HG03159 (cell line): ENCODE measurements around the gene KLF13.

Source experiments
- ATAC-seq: cut with Tn5 transposase; IDR thresholded peaks from one replicate; pipeline ENCODE4 v1.9.1; 2021; ENCODE audit warnings: mild to moderate bottlenecking, moderate library complexity; ENCODE audit not compliant: unreplicated experiment

The KLF13 gene

DNA sequence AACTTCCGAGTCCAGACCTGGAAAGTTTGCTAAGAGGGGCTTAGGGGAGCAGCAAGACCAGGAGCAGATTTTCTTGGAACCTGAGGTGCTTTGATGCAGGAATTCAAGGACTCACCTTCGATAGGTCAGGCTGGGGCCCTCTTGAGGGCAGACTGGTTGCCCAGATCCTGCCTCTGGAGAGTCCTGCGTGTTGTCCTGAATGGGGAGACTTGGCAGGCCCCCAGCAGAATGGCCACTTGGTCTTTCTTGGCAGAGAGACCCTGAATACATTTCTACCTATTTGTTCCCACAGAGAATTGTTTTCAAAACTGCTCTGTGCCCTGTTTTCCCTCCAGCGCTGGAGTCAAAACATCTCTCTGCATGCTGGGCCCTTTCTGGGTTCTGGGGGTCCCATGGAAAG, 4.2 kb downstream of the KLF13 start:
- no peak for ATAC-seq

- ATAC-seq: no peak
Observed at GRCh38 chr15:31331389-31331788, 4.8 kb downstream of the KLF13 start.

GRCh38 chr15:31332020-31332680, 5.5 kb downstream of the KLF13 start:
- ATAC-seq: no peak

DNA sequence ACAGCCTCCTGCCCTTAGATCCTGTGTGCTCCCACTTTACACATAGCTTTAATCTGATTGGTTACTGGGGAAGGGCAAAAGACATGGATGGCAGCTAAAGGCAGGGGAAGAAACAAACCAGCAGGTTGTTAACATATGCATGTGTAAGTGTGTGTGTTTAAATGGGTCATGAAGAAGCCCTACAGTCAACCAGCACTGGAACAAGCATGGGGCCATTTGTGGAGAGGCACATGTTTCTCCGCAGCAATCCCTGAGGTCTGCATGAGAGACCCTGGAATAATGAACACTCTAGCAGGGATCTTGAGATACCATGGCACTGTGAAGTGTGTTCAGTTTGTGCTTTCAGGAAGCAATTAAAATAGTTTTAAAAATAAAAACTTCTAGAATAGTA, 6.0 kb downstream of the KLF13 start:
- ATAC-seq: no peak

DNA sequence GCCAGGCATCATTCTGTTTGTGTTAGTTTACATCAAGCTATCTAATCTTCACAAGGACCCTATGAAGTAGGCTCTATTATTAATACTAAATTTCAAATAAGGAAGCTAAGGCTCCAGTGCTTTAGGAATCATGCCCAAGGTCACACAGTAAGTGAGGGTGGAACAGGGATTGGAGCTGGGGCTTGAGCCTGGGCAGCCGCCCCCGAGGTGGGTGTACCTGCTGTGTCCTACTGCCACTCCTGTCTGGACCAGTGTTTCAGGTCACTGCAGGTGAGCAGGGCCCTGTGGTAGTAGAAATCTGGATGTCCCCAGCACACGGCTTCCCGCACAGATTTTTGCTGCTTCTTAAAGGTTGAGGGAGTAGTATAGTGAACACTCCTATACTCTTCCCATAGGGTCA, 6.5 kb downstream of the KLF13 start:
- ATAC-seq: no peak

DNA sequence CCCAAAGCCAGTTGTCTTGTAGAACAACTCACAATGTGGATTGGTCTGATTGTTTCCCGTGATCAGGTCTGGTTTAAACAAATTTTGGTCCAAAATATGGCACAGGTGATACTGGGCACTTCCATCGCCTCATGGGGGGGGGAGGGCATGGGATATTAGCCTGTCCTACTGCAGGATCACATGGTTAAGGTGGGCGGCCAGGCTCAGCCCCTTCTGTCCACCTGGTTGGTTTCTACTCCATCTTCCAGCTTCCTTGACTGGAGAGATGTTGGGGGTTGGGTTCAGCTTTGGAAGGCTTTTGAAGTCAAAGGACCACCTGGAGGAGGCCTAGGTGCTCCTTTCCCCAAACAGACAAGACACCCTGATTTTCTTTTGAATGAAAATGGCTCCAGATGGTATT, 7.2 kb downstream of the KLF13 start:
- no peak for ATAC-seq

- no peak for ATAC-seq
Observed at GRCh38 chr15:31335989-31336592, 9.5 kb downstream of the KLF13 start.

DNA sequence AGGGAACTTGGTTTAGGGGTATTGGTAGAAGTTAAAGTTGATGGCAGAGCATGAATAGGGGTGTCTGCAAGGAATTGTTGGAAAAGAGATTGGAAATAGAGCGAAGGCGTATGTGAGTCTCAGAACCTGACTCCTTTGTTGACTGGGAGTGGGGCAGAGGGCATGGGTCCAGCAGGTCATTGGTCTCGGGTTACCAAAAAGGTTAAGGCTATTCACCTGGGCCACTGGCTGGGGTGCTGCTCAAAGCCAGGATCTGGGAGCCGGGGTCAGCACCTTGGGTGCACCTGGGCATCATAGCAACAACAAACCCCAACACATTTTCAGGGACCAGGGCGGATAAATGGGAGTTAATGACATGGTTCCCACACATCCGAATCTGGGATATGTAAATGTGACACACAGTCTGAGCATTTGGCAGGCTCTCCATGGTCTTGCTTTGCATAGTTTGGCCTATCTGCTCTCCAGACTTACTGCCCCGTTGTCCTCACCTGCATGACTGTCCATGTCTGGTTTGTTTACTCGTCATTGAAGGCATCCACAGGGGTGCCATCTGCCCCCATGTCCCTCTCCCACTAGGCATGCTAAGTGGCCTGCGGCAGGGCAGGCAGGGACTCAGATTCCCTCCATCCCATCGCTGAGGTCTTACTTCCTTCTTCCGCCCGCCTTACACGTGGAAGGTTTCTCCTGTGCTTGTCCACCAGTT, 10.1 kb downstream of the KLF13 start:
- no peak for ATAC-seq

DNA sequence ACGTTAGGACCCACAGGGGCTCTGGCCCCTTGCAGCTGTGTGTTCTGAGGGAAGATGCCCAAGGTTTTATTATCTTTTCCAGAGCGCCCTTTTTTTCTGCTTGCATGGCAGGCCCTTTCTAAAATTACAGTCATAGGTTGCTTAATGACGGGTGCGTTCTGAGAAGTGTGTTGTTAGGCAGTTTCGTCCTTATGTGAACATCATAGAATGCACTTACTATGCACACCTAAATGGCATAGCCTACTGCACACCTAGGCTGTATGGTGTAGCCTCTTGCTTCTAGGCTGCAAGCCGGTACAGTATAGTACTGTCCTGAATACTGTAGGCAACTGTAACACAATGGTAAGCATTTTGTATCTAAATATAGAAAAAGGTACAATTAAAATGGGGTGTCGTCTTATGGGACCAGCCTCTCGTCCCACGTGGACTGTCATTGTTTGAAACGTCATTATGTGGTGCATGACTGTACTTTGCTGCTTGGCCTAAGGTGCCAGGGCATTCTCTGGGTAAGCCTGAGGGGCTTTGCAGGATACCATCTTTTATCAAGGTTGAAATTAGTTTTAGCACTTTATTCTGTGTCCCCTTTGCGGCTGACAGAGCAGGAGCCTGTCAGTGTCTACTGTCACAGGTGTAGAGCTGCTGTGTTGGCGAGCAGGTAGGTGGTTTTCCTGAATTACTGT, 10.9 kb downstream of the KLF13 start:
- ATAC-seq: no peak

DNA sequence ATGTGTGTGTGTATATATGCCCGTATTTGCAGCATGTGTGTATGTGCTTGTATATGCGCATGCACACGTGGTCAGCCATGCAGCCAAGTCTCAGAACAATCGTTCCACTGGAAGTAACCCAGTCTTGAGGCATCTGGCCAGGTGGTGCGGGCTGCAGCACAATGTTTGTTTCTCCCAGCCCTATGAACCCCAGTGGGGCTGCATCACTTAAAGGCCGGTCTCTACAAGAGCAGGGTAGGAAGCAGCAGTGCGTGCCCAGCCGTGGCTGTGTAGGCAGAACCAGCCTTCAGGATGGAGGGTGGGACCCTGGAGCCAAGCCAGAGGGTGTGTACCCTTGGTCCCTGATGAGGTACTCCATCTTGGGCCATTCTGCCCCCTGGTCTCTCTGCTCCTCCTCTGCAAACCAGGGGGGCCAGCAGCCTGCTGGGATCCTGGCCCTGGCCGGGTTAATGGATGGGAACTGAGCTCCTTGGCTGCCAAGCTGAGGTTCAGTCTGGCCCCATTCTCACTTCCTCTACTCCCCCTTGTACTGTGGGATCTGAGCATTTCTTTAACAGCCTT, 11.8 kb downstream of the KLF13 start:
- ATAC-seq: peak; percentile 45

GRCh38 chr15:31338879-31339557, 12.4 kb downstream of the KLF13 start:
- ATAC-seq: peak; percentile 51

DNA sequence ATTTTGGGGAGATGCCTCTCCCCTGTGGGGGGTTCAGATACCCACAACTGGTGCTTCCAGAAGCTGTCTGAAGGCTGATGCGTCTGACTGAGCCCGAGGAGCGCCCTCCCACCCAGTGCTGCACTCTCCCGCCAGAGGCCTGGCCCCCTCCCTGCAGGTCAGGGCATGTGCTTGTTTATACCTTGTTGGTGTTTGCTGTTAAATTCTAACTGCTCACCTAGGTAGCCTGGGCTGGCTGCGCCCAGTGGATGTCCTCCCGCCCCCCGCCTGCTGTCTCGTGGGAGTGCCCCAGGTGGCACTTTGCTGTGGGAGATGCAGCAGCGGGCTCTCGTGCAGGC, 12.9 kb downstream of the KLF13 start:
- ATAC-seq: no peak

DNA sequence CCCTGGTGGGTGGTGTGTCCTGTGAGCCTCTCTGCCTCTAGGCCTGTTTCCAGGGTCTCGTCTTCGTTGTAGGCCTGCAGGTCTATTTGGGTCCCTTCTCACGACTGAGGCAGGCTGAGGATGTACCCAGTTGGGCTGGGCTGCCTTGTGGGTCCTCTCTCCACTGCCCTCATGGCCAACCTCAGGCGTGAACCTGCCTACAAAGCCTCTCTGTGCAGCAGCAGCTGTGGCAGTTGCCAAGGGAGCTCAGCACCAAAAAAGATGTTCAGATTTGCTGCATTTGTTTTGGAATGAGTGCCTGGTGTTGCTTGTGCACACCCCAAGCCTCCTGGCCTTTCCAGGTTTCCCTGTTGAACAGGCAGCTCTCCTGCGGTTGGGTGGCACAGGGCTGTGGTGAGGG, 13.4 kb downstream of the KLF13 start:
- no peak for ATAC-seq

DNA sequence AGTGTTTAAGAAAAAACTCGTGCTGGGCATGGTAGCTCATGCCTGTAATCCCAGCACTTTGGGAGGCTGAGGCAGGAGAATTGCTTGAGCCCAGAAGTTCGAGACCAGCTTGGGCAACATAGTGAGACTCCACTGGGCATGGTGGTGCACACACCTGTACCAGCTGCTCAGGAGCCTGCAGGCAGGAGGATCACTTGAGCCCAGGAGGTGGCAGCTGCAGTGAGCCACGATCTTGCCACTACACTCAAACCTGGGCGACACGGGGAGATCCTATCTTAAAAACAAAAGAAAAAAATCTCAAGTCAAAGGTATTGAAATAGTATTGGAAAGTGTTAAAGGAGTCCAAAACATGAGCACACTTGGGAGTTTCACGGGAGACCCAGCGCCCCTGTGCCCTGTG, 14.0 kb downstream of the KLF13 start:
- no peak for ATAC-seq

DNA sequence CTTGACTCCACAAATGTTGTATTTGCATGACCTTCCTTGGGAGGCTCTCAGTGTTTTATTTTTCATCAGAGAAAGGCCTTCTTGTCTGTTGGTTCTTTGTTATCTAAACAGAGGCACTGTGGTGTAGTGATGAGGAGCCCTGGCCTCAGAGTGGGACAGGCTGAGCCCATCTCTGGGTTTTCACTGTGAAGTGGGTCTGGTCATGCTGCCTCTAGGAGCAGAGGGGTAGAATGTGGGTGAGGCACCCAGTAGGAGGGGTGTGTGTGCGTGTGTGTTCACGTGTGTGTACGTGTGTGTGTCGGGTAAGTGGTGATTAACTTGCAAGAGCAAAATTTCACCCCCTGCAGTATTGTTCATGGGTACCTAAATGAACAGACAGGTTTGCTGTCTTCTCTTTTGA, 14.4 kb downstream of the KLF13 start:
- no peak for ATAC-seq

DNA sequence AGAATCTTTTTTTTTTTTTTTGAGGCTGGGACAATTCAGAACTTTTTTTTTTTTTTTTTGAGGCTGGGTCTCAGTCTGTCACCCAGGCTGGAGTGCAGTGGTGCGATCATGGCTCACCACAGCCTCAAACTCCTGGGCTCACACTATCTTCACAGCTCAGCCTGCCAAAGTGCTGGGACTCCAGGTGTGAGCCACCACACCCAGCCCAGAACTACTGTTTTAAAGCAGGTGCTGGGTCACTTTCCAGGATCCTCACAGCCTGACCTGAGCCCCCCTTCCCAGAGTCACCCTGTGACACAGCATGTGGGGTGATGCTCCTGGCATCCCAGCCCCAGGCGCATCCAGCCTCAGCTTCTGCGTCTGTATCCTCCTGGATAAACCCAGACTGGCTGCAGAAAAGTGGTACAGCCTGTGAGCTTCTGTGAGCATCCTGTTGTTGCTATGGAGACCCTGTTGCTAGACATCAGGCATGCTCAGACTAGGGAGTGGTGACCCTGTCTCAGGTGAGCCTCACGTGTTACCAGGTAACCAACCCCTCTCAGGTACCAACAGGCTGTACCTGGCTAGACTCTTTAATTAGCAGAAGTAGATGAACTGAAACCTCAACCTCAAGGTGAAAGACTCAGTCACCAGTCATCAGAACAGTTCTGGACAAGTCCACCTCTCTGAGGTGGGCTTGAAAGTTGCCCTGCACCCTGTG, 15.0 kb downstream of the KLF13 start:
- ATAC-seq: no peak

DNA sequence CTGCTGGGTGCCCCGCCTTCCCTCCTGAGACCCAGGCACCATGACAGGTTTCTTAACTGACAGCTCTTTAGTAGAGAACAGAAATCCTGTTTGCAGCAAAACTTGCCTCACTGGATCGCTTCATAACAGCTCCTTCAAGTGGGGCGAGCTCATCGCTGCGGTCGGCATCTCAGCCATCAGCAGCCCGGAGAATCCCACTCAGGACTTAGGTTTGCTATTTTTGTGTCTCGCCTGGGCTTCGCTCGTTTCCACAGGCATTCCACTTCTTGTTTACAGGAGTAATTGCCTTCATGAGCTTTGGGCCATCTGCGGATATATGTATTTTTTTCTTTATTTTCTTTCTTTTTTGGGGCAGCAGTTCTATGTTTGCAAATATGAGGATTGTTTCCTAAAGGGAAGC, 15.7 kb downstream of the KLF13 start:
- ATAC-seq: no peak

GRCh38 chr15:31342781-31343626, 16.4 kb downstream of the KLF13 start:
- ATAC-seq: no peak

GRCh38 chr15:31343831-31344230, 17.2 kb downstream of the KLF13 start:
- no peak for ATAC-seq

DNA sequence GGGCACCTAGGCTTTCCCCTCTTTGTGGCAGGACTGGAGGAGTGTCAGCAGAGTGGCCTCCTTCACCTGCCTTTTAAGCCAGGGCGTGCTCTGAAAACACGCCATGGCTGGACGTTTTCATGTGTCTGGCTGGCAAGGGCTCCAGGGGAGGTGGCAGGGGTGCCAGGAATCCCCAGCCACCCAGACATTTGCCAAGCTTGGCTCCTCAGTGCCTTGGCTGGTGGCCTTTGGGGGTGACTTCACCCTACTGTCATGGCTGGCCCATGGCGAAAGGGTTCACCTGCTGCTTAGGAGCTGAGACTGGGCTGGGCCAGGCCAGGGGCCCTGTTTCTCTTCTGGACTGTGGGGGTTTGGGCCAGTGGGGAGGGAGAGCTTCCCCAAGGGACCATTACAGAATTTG, 17.6 kb downstream of the KLF13 start:
- ATAC-seq: no peak
